GF-D8 (cell line): ENCODE measurements around the gene KCNJ16.

Source experiments
- DNase-seq: peaks from one replicate; lab custom pipeline; 2025; lab: John Stamatoyannopoulos, UW

Gene KCNJ16

GRCh38 chr17:70070305-70071027 lies 4.6 kb upstream of the KCNJ16 start:
- no peak for DNase-seq

- no peak for DNase-seq
Observed at GRCh38 chr17:70071127-70071526, 3.9 kb upstream of the KCNJ16 start.

- DNase-seq: no peak
Observed at GRCh38 chr17:70071620-70072019, 3.4 kb upstream of the KCNJ16 start.

- DNase-seq: no peak
Observed at GRCh38 chr17:70072546-70073309, 2.3 kb upstream of the KCNJ16 start.

- no peak for DNase-seq
Observed at GRCh38 chr17:70073310-70073709, 1.7 kb upstream of the KCNJ16 start.

GRCh38 chr17:70073799-70074198 lies 1.2 kb upstream of the KCNJ16 start:
- DNase-seq: no peak

- DNase-seq: no peak
Observed at GRCh38 chr17:70074236-70074830, 692 bp upstream of the KCNJ16 start.

- DNase-seq: no peak
Observed at GRCh38 chr17:70076189-70076588, 1.2 kb downstream of the KCNJ16 start.

- no peak for DNase-seq
Observed at GRCh38 chr17:70076831-70077230, 1.8 kb downstream of the KCNJ16 start.

GRCh38 chr17:70078549-70078948 lies 3.5 kb downstream of the KCNJ16 start:
- DNase-seq: no peak

- DNase-seq: no peak
Observed at GRCh38 chr17:70078994-70079531, 4.0 kb downstream of the KCNJ16 start.

- DNase-seq: no peak
Observed at GRCh38 chr17:70080541-70081347, 5.7 kb downstream of the KCNJ16 start.

- no peak for DNase-seq
Observed at GRCh38 chr17:70081885-70082284, 6.9 kb downstream of the KCNJ16 start.

GRCh38 chr17:70084476-70084875 lies 9.5 kb downstream of the KCNJ16 start:
- no peak for DNase-seq

GRCh38 chr17:70086516-70086915 lies 11.5 kb downstream of the KCNJ16 start:
- no peak for DNase-seq

- DNase-seq: no peak
Observed at GRCh38 chr17:70089513-70090148, 14.6 kb downstream of the KCNJ16 start.

GRCh38 chr17:70091005-70091568 lies 16.1 kb downstream of the KCNJ16 start:
- DNase-seq: no peak

GRCh38 chr17:70091696-70092095 lies 16.7 kb downstream of the KCNJ16 start:
- no peak for DNase-seq

GRCh38 chr17:70093163-70093562 lies 18.1 kb downstream of the KCNJ16 start:
- DNase-seq: no peak

- no peak for DNase-seq
Observed at GRCh38 chr17:70095455-70095854, 20.4 kb downstream of the KCNJ16 start.

- no peak for DNase-seq
Observed at GRCh38 chr17:70096861-70097260, 21.8 kb downstream of the KCNJ16 start.
